ENCODE measurements around the gene DRICH1.
"Not testable (repeated sequence)": the region's sequence is repeated elsewhere in the genome, so short reads cannot be mapped to it uniquely, and the experiment has no call there.

The DRICH1 gene

GRCh38 chr22:23565915-23566704 lies 66.0 kb downstream of the DRICH1 start:
- no peak for DNase-seq

DNA sequence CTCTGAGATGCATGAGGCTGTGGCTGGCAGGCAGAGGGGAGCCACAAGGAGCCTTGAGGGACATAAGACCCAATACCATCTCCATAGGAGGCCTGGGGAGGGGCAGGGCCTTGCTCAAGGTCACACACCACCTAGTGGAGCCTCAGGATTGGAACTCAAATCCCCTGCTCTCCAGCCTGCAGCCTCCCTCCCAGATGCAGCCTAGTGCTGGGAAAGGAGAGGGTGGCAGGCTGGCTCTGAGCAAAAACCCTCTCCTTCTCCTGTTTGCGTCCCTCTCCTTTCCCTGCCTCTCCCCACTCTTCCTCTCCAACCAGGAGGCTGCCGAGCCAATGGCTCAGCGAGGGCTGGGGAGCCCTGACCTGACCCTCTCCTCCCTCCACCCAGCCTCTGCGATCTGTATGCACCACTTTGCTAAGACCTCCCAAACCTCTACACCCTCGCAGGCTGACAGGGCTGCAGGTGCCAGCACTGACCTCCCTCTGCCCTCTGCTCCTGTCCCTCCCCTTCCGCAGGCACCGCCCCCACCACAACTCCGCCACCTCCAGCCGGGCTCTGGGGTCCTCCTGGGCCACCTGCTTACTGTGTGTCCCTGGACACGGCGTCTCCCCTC lies 66.7 kb downstream of the DRICH1 start:
- DNase-seq: no peak

GRCh38 chr22:23564276-23564675 lies 67.8 kb downstream of the DRICH1 start:
- no peak for DNase-seq

DNA sequence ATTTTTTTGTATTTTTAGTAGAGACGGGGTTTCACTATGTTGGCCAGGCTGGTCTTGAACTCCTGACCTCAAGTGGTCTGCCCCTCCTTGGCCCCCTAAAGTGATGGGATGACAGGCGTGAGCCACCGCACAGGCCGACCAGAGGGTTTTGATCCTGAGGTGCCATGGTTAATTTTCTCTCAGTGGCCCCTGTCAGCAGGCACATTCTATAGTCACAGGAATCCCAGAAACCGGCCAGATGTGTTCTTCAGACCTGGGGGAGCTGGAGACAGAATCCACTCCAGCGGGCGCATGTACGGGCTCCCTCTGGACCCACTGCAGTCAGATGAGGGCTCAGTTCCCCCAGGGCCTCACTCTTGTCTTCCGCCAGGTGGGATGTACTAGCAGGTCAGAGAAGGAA lies 69.0 kb downstream of the DRICH1 start:
- DNase-seq: no peak

- DNase-seq: no peak
These were observed 69.9 kb downstream of the DRICH1 start for GRCh38 chr22:23562186-23562585.

- DNase-seq: not testable (repeated sequence)
These were observed 71.1 kb downstream of the DRICH1 start for GRCh38 chr22:23561025-23561510.

DNA sequence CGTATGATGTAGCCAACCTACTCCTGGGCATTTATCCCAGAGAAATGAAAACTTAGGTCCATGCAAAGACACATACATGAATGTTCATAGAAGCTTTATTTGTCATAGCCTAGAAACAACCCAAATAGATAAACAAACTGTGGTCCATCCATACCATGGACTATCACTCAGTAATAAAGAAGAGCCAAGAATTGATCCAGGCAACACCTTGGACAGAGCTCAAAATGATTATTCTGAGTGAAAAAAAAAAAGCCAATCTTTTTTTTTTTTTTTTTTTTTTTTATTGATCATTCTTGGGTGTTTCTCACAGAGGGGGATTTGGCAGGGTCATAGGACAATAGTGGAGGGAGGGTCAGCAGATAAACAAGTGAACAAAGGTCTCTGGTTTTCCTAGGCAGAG lies 71.9 kb downstream of the DRICH1 start:
- DNase-seq: not testable (repeated sequence)

Data from NK-92 treated with Interleukin-12 subunit alpha and Interleukin-12 subunit beta, amount 100 ng/mL, for 24 hours (cell line).